GM04503 (cell line): Measurements from ENCODE around the gene IFNGR2.
"Not testable (repeated sequence)": the region's sequence is repeated elsewhere in the genome, so short reads cannot be mapped to it uniquely, and the experiment has no call there.

Source experiments
- DNase-seq: peaks from one replicate; pipeline ENCODE4 v3.0.0-alpha.2; 2012; ENCODE audit warnings: low read depth

The IFNGR2 gene

GRCh38 chr21:33402001-33402979, 923 bp upstream of the IFNGR2 start:
- peak; percentile 74 for DNase-seq

GRCh38 chr21:33403786-33404585, 773 bp downstream of the IFNGR2 start:
- no peak for DNase-seq

DNA sequence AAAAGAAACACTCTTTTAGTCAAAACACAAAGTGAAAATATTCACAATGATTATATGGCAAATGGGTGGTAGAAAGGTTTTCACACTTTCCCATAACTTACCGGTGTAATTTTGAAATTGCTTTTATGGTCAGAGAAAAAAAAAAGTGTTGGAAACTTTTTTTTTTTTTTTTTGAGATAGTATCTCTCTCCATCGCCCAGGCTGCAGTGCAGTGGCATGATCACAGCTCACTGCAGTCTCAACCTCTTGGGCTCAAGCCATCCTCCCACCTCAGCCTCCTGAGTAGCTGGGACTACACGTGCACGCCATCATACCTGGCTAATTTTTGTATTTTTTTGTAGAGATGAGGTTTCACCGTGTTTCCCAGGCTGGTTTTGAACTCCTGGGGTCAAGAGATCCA, 3.3 kb downstream of the IFNGR2 start:
- no peak for DNase-seq

- DNase-seq, result no peak
Observed at GRCh38 chr21:33411949-33412430, 8.8 kb downstream of the IFNGR2 start.

DNA sequence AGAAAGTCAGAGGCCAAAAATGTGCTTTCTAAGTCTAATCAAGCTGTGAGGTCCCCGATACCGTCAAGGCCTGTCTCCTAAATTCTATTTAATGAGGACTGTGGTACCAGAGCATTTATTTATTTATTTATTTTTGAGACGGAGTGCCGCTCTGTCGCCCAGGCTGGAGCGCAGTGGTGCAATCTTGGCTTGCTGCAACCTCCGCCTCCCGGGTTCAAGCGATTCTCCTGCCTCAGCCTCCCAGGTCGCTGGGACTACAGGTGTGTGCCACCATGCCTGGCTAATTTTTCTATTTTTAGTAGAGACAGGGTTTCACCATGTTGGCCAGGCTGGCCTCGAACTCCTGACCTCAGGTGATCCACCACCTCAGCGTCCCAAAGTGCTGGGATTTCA, 9.2 kb downstream of the IFNGR2 start:
- not testable (repeated sequence) for DNase-seq

DNA sequence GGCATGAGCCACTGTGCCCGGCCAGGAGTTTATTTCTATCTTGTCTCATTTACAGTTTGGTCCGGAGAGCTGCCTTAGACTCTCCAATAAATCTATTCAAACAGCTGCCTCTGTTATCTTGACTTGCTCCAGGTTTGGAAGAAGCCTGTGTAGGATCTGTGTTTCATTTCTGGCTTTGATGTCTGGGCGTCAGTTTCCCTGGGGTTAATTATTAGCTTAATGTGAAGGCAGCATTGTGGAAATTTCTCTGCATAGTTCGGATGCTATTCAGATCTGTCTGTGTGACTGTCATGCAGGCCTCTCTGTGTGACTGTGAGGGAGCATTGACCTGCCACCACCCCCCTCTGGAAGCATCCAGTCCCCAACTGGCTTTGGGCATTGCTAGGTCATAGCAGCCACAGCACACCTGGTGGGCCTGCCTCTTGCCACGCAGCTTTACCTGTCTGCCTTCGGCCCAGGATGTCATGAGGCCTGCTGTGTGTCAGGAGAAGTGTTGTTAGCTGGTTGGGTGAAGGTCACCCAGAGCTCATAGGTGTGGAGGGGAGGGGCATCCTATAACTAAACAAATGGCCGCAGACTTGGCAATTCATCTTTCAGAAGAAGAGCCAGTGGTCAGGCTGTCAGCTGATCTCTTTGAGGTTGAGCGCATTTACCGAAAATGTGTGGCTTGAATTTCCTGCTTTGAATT, 9.8 kb downstream of the IFNGR2 start:
- no peak for DNase-seq

GRCh38 chr21:33414068-33414467, 10.9 kb downstream of the IFNGR2 start:
- no peak for DNase-seq

GRCh38 chr21:33414926-33415325, 11.7 kb downstream of the IFNGR2 start:
- DNase-seq, result no peak

DNA sequence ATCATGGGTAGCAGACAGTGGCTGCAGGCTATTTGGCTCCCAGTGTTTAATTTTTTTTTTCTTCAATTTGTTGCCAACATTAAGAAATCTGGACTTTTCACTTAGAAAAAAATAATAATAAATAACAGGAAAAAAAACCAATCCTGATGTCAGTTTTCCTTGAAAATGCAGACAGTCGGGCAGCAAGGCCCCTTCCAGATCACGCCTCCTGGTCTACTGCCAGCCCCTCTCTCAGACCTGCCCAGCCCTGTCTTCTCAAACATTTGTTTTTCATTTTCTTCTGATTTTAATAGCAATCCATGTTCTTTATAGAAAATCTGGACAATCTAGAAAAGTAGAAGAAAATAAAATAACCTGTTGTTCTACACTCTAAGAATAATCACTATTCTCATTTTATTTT, 15.5 kb downstream of the IFNGR2 start:
- no peak for DNase-seq

- DNase-seq, result no peak
Observed at GRCh38 chr21:33419538-33420123, 16.4 kb downstream of the IFNGR2 start.

DNA sequence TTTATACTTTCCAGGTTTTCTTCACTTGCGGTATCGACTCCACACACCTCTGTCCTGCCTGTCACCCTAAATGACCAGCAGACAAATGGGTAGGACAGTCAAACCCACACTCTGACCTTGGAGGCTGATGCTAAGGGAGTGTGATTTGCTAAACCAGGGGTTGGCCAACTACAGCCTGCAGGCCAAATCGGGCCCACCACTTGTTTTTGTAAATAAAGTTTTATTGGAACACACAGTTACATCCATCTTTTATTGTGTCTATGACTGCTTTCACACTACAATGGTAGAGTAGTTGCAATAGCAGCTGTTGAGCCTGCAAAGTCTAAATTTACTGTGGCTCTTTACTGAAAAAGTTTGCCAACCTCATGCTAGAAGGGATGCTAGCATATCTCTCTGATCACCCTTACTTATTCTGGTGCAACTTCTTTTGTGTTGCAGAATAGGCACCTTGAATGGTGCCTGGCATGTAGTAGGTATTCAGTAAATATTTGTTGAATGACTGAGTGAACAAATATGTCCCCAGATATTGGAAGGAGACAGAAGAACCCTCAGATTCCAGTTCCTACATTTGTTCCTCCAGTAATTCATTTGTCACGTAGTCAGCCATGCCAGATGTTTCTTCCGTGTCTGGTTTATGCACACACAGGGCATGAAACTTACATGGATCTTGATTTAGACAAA, 18.6 kb downstream of the IFNGR2 start:
- DNase-seq, result no peak

GRCh38 chr21:33424214-33424613, 21.0 kb downstream of the IFNGR2 start:
- DNase-seq, result no peak

DNA sequence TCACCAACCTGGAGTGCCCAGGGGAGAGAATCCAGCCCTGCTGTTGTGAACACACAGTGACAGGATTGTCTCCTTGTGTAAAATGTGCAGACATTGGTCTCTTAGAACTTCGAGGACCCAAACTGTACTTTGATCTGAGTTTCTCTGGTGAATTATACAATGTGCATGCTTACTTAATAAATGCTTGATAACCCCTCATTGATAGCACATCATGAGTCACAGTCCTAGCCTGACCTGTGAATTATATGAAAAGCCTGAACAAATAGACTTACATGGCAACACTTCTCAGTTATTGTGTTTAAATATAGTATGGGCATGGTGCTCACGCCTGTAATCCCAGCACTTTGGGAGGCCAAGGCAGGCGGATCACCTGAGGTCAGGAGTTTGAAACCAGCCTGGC, 22.6 kb downstream of the IFNGR2 start:
- DNase-seq, result no peak

- DNase-seq, result no peak
Observed at GRCh38 chr21:33427051-33427450, 23.8 kb downstream of the IFNGR2 start.

DNA sequence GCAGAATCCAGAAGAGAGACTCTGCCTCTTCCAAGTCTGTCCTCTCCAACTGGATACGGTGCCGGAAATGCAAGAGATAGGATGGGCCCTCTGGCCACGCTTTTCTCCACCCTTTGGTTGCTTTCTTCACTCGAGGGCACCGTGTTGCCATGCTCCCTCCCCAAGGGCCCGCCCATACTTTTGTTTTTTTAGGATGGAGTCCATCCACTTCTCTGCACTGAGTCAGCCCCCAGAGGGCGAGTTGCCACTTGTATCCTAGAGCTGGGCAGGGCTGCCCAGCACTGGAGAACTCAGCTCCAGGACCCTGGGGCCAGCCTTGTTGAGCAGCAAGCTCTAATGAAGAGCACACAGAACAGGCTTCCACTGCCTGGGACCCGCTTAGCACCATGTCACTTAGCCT, 25.5 kb downstream of the IFNGR2 start:
- no peak for DNase-seq

DNA sequence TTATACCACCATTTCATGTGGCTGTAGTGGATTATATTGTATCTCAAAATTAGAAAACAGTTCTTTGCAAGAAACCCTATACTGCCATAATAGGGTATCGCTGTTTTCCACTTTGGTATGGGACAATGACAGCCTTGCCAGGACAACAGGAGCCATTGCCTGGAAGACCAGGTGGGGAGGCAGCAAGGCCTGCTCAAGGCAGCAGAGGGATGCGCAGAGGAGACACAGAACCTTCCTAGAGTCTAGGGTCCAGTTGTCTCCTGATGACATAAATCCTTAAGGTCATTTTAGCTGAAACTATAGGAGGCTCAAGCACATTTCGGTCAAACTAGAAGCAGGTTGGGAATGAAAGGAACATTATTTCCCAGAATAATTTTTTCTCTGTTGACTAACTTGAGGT, 27.6 kb downstream of the IFNGR2 start:
- no peak for DNase-seq

DNA sequence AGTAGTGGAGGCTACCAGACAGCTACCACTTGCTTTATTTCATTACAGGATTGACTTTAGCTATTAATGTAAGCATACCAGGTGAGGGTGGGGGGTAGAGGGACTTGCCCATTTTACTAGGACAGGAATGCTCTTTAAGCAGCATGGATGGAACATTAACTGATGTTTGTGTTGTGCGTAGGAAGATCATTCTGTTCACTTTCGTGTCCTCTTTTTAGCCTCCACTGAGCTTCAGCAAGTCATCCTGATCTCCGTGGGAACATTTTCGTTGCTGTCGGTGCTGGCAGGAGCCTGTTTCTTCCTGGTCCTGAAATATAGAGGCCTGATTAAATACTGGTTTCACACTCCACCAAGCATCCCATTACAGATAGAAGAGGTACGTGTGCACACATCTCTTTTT, 29.3 kb downstream of the IFNGR2 start:
- DNase-seq, result no peak

GRCh38 chr21:33433001-33433400, 29.8 kb downstream of the IFNGR2 start:
- DNase-seq, result no peak

DNA sequence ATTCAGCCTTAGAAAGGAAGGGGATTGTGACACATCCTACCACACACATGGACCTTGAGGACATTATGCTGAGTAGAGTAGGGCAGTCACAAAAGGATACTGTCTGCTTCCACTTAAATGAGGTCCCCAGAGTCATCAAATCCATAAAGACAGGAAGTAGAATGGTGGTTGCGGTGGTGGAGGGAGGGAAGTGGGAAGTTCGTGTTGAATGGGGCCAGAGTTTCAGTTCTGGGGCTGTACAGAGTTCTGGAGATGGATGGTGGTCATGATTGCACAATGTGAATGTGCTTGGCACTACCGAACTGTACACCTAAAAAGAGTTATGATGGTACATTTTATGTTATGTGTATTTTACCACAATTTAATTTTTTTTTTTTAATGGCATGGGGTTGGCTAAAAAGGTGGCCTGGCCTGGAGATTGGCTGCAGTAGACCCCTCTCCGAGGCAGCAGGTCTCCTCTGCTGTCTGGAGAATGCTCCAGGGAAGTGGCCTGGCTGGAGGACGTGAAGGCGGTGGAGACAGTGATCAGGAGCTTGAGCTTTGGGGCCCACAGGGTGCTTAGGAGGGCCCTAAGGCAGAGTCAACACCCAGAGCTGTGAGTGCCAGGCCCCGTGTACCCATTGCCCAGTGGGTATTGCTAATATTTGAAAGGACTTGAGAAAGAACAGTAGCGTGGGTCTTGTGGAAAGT, 30.4 kb downstream of the IFNGR2 start:
- no peak for DNase-seq

GRCh38 chr21:33434770-33435360, 31.7 kb downstream of the IFNGR2 start:
- DNase-seq, result peak; percentile 75
